ENCODE data around the gene ADAMTS17.

ADAMTS17 gene

DNA sequence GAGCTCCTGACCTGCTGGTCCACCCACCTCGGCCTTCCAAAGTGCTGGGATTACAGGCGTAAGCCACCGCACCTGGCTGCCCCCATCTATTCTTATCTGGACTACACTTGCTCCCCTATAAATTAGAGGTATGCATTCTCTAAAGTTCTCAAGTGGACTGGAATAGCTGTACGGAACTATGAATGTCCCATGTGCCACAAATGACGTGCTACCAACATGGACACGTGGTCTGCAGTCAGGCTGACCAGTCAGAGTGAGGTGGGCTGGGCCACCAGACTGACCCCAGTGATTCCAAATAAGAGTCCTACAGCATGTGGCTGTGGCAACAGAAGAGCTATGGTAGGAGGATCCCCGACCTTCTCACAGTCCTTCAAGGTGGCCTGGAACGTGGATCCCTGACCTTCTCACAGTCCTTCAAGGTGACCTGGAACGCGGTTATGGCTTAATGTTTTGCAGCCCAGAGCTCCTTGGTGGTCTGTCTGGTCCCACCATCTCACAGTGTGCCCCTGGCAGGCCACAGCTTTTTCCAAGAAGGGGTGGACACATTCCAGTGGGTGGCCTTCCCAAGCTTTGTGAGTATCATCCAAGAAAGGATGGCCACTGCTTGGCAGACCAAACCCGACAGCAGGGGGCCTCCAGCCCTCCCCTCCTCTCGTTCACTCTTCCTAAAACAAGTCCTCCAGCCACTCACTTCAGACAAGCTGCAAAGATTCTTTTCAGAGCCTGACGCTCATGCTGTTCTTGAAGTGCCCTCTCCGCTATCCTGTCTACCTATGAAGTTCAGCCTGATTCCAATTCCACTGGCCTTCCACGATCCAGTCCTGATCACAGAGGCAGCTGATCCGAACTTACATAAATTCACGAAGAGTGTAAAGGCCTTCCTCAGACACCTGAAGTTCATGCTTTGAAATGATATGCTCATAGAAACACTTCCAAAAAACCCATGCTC, 4.4 kb downstream of the ADAMTS17 start:
- Mint-ChIP-seq H3K36me3 (peaks cover 5% of the 10 kb centered on the region), H3K4me1 (peaks cover 73% of the 10 kb centered on the region), H3K27me3 (peaks cover 35% of the 10 kb centered on the region), H3K9me3 (no peaks in the 10 kb centered on the region), H3K4me3 (no peak overlapping the region), H3K27ac (no peak overlapping the region)
- DNase-seq, result no peak
- CTCF ChIA-PET, result interaction anchor here (0.9 to 8.0 kb wide), 8 partner anchors 9 to 1065 kb away, joined by 3 to 78 read pairs (median 14); no protein-coding TSS in a partner anchor

DNA sequence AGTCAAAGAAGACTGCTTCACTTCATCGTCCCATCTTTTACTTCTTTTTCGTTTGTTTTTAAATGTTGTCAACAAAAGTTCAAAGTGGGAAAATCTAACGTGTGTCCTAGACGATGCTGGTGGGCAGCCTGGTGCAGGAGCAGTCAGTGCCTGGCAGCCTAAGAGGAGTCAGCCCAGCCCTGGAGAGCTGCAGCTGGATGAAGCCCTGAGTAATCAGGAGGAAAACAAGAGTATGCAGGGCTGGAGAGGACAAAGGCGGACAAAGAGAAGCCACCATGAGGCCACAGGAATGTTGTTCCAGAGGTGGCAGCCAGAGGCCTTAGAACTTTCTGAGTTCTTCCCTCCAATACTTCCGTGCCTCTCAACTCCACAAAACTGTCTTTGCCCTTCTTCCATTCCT, 5.7 kb downstream of the ADAMTS17 start:
- CTCF ChIA-PET, result interaction anchor here (1.3 to 8.0 kb wide), 2 partner anchors 9 to 14 kb away, joined by 4 to 78 read pairs; no protein-coding TSS in a partner anchor
- DNase-seq, result no peak
- Mint-ChIP-seq H3K9me3 (no peaks in the 10 kb centered on the region), H3K36me3 (peaks cover 5% of the 10 kb centered on the region), H3K4me1 (peaks cover 82% of the 10 kb centered on the region), H3K4me3 (no peak overlapping the region), H3K27ac (no peak overlapping the region), H3K27me3 (peaks cover 34% of the 10 kb centered on the region)

DNA sequence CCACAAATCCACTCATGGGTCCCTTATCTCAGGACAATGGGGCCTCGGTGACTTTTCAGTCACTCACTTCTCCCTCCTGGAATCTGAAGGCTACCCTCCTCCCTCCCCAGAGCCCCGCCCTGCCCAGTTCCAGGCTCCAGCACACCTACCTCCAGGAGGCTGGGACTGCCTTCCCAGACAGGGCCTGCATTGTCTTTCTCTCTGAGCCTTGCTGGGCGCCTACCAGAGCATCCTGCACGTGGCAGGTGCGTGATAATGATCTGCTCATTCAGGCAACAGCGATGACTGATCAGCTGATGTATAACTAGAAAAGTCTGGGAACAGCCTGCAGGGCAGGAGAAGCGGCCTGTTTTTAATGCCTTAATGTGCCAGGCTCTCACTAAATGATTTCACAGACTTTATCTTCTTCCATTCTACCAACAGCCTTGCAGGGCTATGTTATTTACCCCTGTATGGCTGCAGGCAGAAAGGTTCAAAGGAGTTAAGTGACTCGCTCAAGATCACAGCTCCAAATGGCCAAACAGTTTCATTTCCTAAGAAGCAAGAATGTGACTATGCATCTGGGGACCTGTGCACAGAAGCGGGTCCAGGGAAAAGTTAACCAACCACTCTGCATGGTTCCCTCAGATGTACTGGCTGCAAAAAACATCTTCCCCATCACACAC, 6.3 kb downstream of the ADAMTS17 start:
- DNase-seq, result no peak
- H3K27ac Mint-ChIP-seq, result no peak overlapping the region

DNA sequence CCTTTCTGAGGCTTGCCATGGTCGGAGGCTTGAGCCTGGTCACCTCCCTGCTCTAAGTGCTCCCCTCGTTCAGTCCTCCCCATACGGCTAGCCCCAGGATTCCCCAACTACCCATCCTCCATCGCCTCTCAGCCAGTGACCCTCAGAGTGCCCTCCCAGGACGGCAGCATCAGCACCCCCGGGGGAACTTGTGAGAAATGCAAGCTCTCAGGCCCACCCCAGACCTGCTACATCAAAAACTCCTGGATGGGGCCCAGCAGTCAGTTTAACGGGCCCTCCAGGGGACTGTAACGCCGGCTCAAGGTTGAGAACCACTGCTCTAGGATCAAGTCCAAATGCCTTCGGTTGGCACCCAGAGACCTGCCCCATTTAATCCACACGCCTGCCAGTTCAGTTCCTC, 6.9 kb downstream of the ADAMTS17 start:
- Mint-ChIP-seq H3K4me3 (no peak overlapping the region), H3K27ac (no peak overlapping the region), H3K27me3 (peaks cover 26% of the 10 kb centered on the region), H3K36me3 (peaks cover 2% of the 10 kb centered on the region), H3K4me1 (peaks cover 86% of the 10 kb centered on the region), H3K9me3 (no peaks in the 10 kb centered on the region)
- CTCF ChIA-PET, result interaction anchor here (8.0 kb wide), 1 partner anchor 15 kb away, joined by 78 read pairs; no protein-coding TSS in a partner anchor
- no peak for DNase-seq

More for the DNA sequence above, 6.3 kb downstream of the ADAMTS17 start:
- H3K9me3 Mint-ChIP-seq, result no peaks in the 10 kb centered on the region
- no peak overlapping the region for H3K4me3 Mint-ChIP-seq
- H3K4me1 Mint-ChIP-seq, result peaks cover 86% of the 10 kb centered on the region
- CTCF ChIA-PET, result interaction anchor here (1.3 to 8.0 kb wide), 2 partner anchors 10 to 14 kb away, joined by 4 to 78 read pairs; no protein-coding TSS in a partner anchor
- peaks cover 31% of the 10 kb centered on the region for H3K27me3 Mint-ChIP-seq
- H3K36me3 Mint-ChIP-seq, result peaks cover 4% of the 10 kb centered on the region

DNA sequence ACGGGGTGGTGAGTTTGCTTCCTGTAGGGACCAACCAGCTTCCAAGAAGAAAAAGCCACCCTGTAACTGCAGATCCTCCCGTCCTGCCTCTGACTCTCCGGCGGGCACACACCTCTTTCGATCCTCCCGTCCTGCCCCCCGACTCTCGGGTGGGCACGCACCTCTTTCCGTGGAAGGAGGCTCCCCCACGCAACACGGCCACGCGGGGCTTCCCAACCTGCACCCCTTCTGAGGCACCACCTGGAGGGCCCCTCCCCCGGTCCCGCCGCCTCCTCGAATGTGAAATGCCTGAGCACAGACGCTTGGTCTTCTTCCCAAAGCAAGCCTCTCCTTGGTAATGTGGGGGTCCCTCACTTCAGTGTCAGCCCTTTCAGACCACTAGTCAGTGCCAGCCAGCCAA, 7.3 kb downstream of the ADAMTS17 start:
- H3K4me1 Mint-ChIP-seq, result peaks cover 86% of the 10 kb centered on the region
- peaks cover 22% of the 10 kb centered on the region for H3K27me3 Mint-ChIP-seq
- no peak overlapping the region for H3K4me3 Mint-ChIP-seq
- DNase-seq, result no peak
- H3K27ac Mint-ChIP-seq, result no peak overlapping the region
- no peaks in the 10 kb centered on the region for H3K9me3 Mint-ChIP-seq
- peaks cover 2% of the 10 kb centered on the region for H3K36me3 Mint-ChIP-seq
- CTCF ChIA-PET, result interaction anchor here (0.9 to 1.6 kb wide), 2 partner anchors 10 to 16 kb away, joined by 4 to 10 read pairs; no protein-coding TSS in a partner anchor

DNA sequence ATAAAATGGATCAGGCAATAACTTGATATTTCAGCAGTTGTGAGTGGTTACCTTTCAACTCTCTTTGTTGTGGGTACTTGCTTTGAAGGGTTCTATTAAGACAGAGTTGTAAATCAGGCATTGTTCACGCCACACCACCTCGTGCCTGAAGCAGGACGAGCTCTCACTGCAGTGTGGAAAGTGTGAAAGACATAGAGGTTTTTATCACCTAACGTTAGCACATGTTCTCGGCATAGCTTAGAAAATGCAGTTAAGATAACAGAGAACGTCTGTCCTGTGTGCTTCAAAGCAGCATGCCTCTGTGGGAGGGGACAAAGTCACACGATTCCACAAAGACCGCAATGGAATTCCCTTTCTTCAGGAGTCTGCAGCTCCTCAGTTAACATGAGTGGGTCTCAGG, 7.8 kb downstream of the ADAMTS17 start:
- Mint-ChIP-seq H3K27me3 (peaks cover 22% of the 10 kb centered on the region), H3K4me3 (no peak overlapping the region), H3K36me3 (peaks cover 2% of the 10 kb centered on the region), H3K4me1 (peaks cover 87% of the 10 kb centered on the region), H3K9me3 (no peaks in the 10 kb centered on the region), H3K27ac (peak overlapping the region; percentile 19)
- DNase-seq, result no peak
- CTCF ChIA-PET, result interaction anchor here (0.9 to 1.6 kb wide), 3 partner anchors 11 to 138 kb away, joined by 3 to 10 read pairs (median 4); no protein-coding TSS in a partner anchor

DNA sequence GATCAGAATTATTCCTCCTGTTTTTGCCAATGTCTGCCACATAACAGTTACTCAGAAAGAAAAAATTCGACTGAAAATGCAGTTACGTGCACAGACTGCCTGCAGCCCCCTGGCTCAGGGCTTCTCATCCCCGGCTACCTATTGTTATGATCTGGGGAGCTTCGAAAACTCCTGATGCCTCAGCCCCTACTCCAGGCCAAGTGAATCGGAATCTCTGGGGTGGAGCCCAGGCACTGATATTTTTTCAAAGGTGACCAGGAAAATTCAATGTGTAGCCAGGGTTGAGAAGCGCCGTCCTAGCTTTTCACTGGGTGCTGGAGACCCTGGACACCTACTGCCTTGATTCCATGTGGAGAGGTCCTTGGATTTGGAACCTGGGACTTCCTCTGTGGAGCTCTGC, 8.5 kb downstream of the ADAMTS17 start:
- Mint-ChIP-seq H3K9me3 (no peaks in the 10 kb centered on the region), H3K27ac (no peak overlapping the region), H3K36me3 (peaks cover 7% of the 10 kb centered on the region), H3K27me3 (peaks cover 22% of the 10 kb centered on the region), H3K4me1 (peaks cover 87% of the 10 kb centered on the region), H3K4me3 (no peak overlapping the region)
- no peak for DNase-seq
- CTCF ChIA-PET, result interaction anchor here (1.3 to 1.6 kb wide), 2 partner anchors 17 to 138 kb away, joined by 3 to 10 read pairs; no protein-coding TSS in a partner anchor

DNA sequence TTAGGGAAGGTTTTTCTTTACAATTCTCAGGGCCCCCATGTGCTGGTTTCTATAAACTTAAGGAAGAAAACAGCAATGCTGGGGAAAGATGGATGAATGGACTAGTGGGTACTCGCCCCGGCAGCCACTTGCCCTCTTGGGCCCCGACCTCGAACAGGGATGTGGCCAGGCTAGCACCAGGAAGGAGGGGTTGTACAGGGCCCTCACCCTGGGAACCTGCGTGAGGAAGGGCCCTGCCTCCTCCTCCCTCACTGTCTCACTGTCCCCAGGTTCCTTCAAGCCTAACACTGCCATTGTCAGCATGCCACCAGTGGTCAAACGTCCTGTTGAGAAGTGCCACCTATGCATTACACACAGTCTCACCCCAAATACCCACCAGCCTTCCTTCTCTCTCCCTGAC, 9.1 kb downstream of the ADAMTS17 start:
- H3K27ac Mint-ChIP-seq, result no peak overlapping the region
- DNase-seq, result no peak
- peaks cover 9% of the 10 kb centered on the region for H3K36me3 Mint-ChIP-seq
- peaks cover 86% of the 10 kb centered on the region for H3K4me1 Mint-ChIP-seq
- peaks cover 22% of the 10 kb centered on the region for H3K27me3 Mint-ChIP-seq
- H3K4me3 Mint-ChIP-seq, result no peak overlapping the region
- CTCF ChIA-PET, result interaction anchor here (1.3 to 2.2 kb wide), 3 partner anchors 8 to 137 kb away, joined by 3 to 7 read pairs (median 3); no protein-coding TSS in a partner anchor
- no peaks in the 10 kb centered on the region for H3K9me3 Mint-ChIP-seq

DNA sequence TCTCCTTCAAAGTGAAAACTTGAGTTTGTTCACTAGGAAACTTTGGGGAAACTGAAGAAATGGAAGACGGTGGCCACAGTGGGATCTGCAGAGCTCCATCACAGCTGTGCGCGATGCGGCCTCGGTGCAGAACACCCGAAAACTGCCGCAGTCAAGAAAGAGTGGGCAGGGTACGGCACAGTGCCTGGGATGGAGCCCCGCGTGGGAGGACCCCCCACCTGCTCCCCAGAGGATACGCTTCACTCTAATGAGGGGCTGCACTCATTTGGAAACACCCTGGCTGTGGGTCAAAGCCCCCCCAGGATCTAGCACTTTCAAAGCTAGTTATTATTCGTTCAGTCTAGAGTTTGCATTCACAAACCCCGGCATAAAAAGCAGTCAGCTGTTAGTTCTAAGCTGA, 9.5 kb downstream of the ADAMTS17 start:
- peaks cover 11% of the 10 kb centered on the region for H3K36me3 Mint-ChIP-seq
- no peak overlapping the region for H3K27ac Mint-ChIP-seq
- CTCF ChIA-PET, result interaction anchor here (1.2 to 2.2 kb wide), 3 partner anchors 9 to 406 kb away, joined by 3 to 7 read pairs (median 3); no protein-coding TSS in a partner anchor
- peaks cover 87% of the 10 kb centered on the region for H3K4me1 Mint-ChIP-seq
- H3K9me3 Mint-ChIP-seq, result no peaks in the 10 kb centered on the region
- H3K27me3 Mint-ChIP-seq, result peaks cover 22% of the 10 kb centered on the region
- DNase-seq, result no peak
- H3K4me3 Mint-ChIP-seq, result no peak overlapping the region

DNA sequence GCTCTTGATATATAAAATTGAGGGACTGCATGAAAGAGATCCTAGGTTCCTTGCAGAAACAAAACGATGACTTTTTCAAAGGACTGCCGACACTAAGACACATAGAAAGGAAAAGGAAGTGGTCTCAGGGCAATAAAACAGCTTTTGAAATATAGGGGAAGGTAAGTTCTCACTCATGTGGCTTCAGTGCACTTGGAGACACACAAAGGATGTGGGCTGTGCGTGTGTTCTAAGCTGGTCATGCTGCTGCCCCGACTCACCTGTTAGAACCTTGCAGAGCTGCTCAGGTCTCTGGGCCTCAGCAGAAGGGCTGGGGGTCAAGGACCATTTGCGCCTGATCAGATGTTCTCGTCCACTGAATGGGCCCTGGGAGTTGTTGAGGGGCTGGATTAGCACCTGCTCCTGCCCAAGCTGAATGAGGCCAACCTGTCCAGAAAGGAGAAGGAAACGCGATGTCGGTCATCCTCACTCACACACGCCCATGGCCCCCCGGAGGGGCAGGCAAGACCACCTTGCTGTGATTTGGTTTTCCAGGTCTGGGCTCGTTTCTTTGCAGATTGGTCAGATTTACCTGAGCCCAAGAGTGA, 11.1 kb downstream of the ADAMTS17 start:
- CTCF ChIA-PET, result interaction anchor here (0.6 to 2.2 kb wide), 5 partner anchors 8 to 676 kb away, joined by 3 to 15 read pairs (median 7); no protein-coding TSS in a partner anchor

DNA sequence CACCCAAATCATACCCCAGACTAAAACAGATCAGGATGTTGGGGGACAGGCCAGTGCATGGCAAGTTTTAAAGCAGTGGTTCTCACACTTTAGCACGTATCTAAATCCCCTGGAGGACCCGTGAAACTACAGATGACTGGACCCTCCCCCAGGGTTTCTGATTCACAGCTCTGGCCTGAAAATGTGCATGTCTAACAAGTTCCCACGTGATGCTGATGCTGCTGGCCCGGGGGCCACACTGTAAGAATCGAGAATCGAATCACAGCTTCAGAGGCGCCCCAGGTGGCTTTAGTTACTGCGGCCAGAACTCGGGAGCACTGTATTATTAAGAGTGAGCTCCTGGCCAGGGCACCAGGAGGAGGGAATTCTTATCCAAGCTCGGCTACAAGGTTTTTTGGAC, 11.6 kb downstream of the ADAMTS17 start:
- Mint-ChIP-seq H3K9me3 (no peaks in the 10 kb centered on the region), H3K27me3 (peaks cover 21% of the 10 kb centered on the region), H3K27ac (peak overlapping the region; percentile 94), H3K4me3 (peak overlapping the region; percentile 57), H3K4me1 (peaks cover 75% of the 10 kb centered on the region), H3K36me3 (peaks cover 21% of the 10 kb centered on the region)
- CTCF ChIA-PET, result interaction anchor here (0.6 to 2.2 kb wide), 4 partner anchors 9 to 677 kb away, joined by 3 to 15 read pairs (median 8); no protein-coding TSS in a partner anchor
- peak; percentile 61 for DNase-seq

More for the DNA sequence above, 11.1 kb downstream of the ADAMTS17 start:
- peaks cover 80% of the 10 kb centered on the region for H3K4me1 Mint-ChIP-seq
- no peaks in the 10 kb centered on the region for H3K9me3 Mint-ChIP-seq
- H3K27ac Mint-ChIP-seq, result peak overlapping the region; percentile 94
- DNase-seq, result peak; percentile 74
- H3K36me3 Mint-ChIP-seq, result peaks cover 18% of the 10 kb centered on the region
- peak overlapping the region; percentile 57 for H3K4me3 Mint-ChIP-seq
- H3K27me3 Mint-ChIP-seq, result peaks cover 22% of the 10 kb centered on the region

DNA sequence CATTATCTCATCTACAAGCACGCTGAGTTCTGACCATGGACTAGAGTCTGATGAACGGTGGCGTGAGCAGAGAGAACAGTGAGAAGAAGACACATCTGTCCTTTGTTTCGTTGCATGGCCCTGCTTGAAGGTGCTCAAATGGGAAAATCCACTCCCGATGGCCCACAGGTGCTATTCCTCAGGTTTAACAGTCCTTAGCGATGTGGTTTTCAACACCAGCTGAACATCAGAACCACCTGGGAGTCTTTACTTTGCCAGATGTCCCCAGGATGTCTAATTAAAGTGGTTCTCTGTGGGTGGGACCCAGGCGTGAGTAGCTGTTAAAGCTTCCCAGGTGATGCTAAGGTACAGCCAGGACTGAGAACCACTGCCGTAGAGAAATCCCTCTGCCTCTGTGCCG, 13.0 kb downstream of the ADAMTS17 start:
- H3K36me3 Mint-ChIP-seq, result peaks cover 19% of the 10 kb centered on the region
- no peak for DNase-seq
- no peak overlapping the region for H3K4me3 Mint-ChIP-seq
- H3K9me3 Mint-ChIP-seq, result no peaks in the 10 kb centered on the region
- H3K27ac Mint-ChIP-seq, result peak overlapping the region; percentile 54
- CTCF ChIA-PET, result interaction anchor here (0.6 to 1.8 kb wide), 2 partner anchors 10 to 266 kb away, joined by 3 to 10 read pairs; no protein-coding TSS in a partner anchor
- peaks cover 61% of the 10 kb centered on the region for H3K4me1 Mint-ChIP-seq
- H3K27me3 Mint-ChIP-seq, result peaks cover 14% of the 10 kb centered on the region

DNA sequence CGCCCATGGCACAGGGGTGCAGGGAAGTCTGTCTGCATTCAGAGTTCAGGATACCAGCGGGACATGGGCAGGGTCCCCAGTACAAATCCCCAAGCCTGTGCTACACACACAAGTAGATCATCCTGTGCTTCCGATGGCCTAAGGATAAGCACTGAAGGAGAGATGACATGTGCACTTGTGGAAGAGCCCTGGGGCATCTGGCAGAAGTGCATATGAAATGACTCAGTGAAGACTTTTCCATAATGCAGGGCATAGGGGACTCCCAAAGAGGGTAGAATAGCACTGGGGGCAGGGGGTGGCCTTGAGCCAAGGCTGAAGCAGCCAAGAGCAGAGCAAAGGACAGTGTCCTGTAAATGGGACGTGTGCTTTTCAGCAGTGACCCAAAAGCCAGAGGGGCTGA, 22.9 kb downstream of the ADAMTS17 start:
- H3K36me3 Mint-ChIP-seq, result peaks cover 22% of the 10 kb centered on the region
- no peak overlapping the region for H3K27ac Mint-ChIP-seq
- CTCF ChIA-PET, result no interaction called here

More for the DNA sequence above, 22.9 kb downstream of the ADAMTS17 start:
- DNase-seq, result no peak
- Mint-ChIP-seq H3K4me1 (no peaks in the 10 kb centered on the region), H3K4me3 (no peak overlapping the region), H3K27me3 (no peaks in the 10 kb centered on the region), H3K9me3 (peaks cover 6% of the 10 kb centered on the region)

Measured in activated naive CD4-positive, alpha-beta T cell treated with anti-CD3 and anti-CD28 coated beads, Interleukin-2, amount 10 ng/mL, durations not matched to agents 7 days and 5 days (primary cell).